HPDE6-E6E7 (cell line): ENCODE data around the gene NBEA.

Source experiments
- DNase-seq: peaks from one replicate; pipeline ENCODE4 v3.0.0; 2011; ENCODE audit warnings: missing footprints; ENCODE audit errors: extremely low spot score

NBEA gene

GRCh38 chr13:35573639-35574038 lies 631.6 kb downstream of the NBEA start:
- DNase-seq = no peak

- DNase-seq = no peak
Observed at GRCh38 chr13:35592457-35592856, 650.4 kb downstream of the NBEA start.

- no peak for DNase-seq
Observed at GRCh38 chr13:35593651-35594050, 651.6 kb downstream of the NBEA start.

GRCh38 chr13:35594096-35594495 lies 652.0 kb downstream of the NBEA start:
- DNase-seq = no peak

GRCh38 chr13:35595181-35595580 lies 653.1 kb downstream of the NBEA start:
- DNase-seq = no peak

- no peak for DNase-seq
Observed at GRCh38 chr13:35596321-35597030, 654.4 kb downstream of the NBEA start.

- no peak for DNase-seq
Observed at GRCh38 chr13:35597451-35597850, 655.4 kb downstream of the NBEA start.

GRCh38 chr13:35598233-35598632 lies 656.2 kb downstream of the NBEA start:
- DNase-seq = no peak

GRCh38 chr13:35598790-35599369 lies 656.8 kb downstream of the NBEA start:
- no peak for DNase-seq

- peak; percentile 6 for DNase-seq
Observed at GRCh38 chr13:35599384-35599783, 657.3 kb downstream of the NBEA start.

- no peak for DNase-seq
Observed at GRCh38 chr13:35600137-35600536, 658.1 kb downstream of the NBEA start.

- DNase-seq = no peak
Observed at GRCh38 chr13:35603593-35604285, 661.7 kb downstream of the NBEA start.

- DNase-seq = no peak
Observed at GRCh38 chr13:35614666-35615065, 672.6 kb downstream of the NBEA start.

- no peak for DNase-seq
Observed at GRCh38 chr13:35617420-35617819, 675.4 kb downstream of the NBEA start.

GRCh38 chr13:35618565-35619083 lies 676.6 kb downstream of the NBEA start:
- no peak for DNase-seq

- DNase-seq = no peak
Observed at GRCh38 chr13:35621989-35622388, 679.9 kb downstream of the NBEA start.

- DNase-seq = no peak
Observed at GRCh38 chr13:35629026-35629425, 687.0 kb downstream of the NBEA start.

- DNase-seq = peak; percentile 3
Observed at GRCh38 chr13:35630551-35631275, 688.6 kb downstream of the NBEA start.

- DNase-seq = no peak
Observed at GRCh38 chr13:35631666-35632065, 689.6 kb downstream of the NBEA start.

- no peak for DNase-seq
Observed at GRCh38 chr13:35643625-35644024, 701.6 kb downstream of the NBEA start.

GRCh38 chr13:35646056-35646774 lies 704.1 kb downstream of the NBEA start:
- no peak for DNase-seq
